ENCODE data around the gene STAG2.
"Not testable (repeated sequence)": the region's sequence is repeated elsewhere in the genome, so short reads cannot be mapped to it uniquely, and the experiment has no call there.

Gene STAG2

GRCh38 chrX:123927845-123928244 is 33.7 kb upstream of the STAG2 start (continued):
- TF ChIP-seq PRDM6 (tag by site-specific recombination; IDR thresholded peaks at IDR 0.05) (no peak), ZNF19 (tag by site-specific recombination; IDR thresholded peaks at IDR 0.05; ENCODE audit: low read depth) (no peak)

GRCh38 chrX:123932055-123932454 is 29.5 kb upstream of the STAG2 start:
- H3K27ac ChIP-seq (ENCODE audit: extremely low read depth, low read depth, low read length); CTCF ChIA-PET: not testable (repeated sequence)
- peak; percentile 62; the same call in 1 of the 2 replicates for TF ChIP-seq TRIM28 (IDR thresholded peaks at IDR 0.05; ENCODE audit: borderline replicate concordance, low read length)
- TF ChIP-seq SETDB1 (IDR thresholded peaks at IDR 0.05; ENCODE audit: insufficient read length, low read length), result peak; percentile 69
- peak; percentile 99 for TF ChIP-seq ZNF585B (tag by site-specific recombination; IDR thresholded peaks at IDR 0.05)

GRCh38 chrX:123943074-123943473 is 18.4 kb upstream of the STAG2 start:
- ChIA-PET CTCF (no interaction called here), POLR2A (no interaction called here)
- no peaks in the 10 kb centered on the region for H3K4me1 ChIP-seq (ENCODE audit: control insufficient read depth, insufficient read depth, low read length)
- H3K9me3 ChIP-seq (ENCODE audit: control insufficient read depth, insufficient read depth, low read depth, low read length), result no peaks in the 10 kb centered on the region
- H3K27ac ChIP-seq (ENCODE audit: extremely low read depth, low read depth, low read length), result no peak overlapping the region
- no peak overlapping the region for H3K4me3 ChIP-seq (ENCODE audit: low read depth, low read length)
- TF ChIP-seq ZNF10 (tag by site-specific recombination; IDR thresholded peaks at IDR 0.05), result peak; percentile 47; the same call in 1 of the 2 replicates
- TF ChIP-seq ZNF473 (tag by site-specific recombination; IDR thresholded peaks at IDR 0.05), result no peak
- 0 out of 2 replicates have a peak, but pooled peaks have one; percentile 21 for TF ChIP-seq ZBTB1 (tag by site-specific recombination; IDR thresholded peaks at IDR 0.05)
- TF ChIP-seq YY2 (tag by site-specific recombination; IDR thresholded peaks at IDR 0.05), result no peak
- TF ChIP-seq PRDM10 (tag by site-specific recombination; IDR thresholded peaks at IDR 0.05), result peak; percentile 22; the same call in 1 of the 2 replicates
- no peak for TF ChIP-seq ZNF266 (tag by site-specific recombination; IDR thresholded peaks at IDR 0.05; ENCODE audit: low read depth)
- no peak for TF ChIP-seq ZNF148 (tag by site-specific recombination; IDR thresholded peaks at IDR 0.05; ENCODE audit: borderline replicate concordance)
- TF ChIP-seq SALL2 (tag by site-specific recombination; IDR thresholded peaks at IDR 0.05; ENCODE audit: borderline replicate concordance), result no peak
- TF ChIP-seq BCL11B (tag by site-specific recombination; IDR thresholded peaks at IDR 0.05; ENCODE audit: low read depth), result no peak
- no peak for TF ChIP-seq KLF1 (tag by site-specific recombination; IDR thresholded peaks at IDR 0.05)
- TF ChIP-seq ZFP3 (tag by site-specific recombination; IDR thresholded peaks at IDR 0.05; ENCODE audit: low read depth), result no peak
- peak; percentile 62 for TF ChIP-seq SCRT2 (tag by site-specific recombination; IDR thresholded peaks at IDR 0.05)
- TF ChIP-seq SCRT1 (tag by site-specific recombination; IDR thresholded peaks at IDR 0.05; ENCODE audit: borderline replicate concordance), result peak; percentile 46; the same call in 1 of the 2 replicates
- no peak for TF ChIP-seq ZNF561 (tag by site-specific recombination; IDR thresholded peaks at IDR 0.05; ENCODE audit: borderline replicate concordance)
- no peak for TF ChIP-seq SP2 (tag by site-specific recombination; IDR thresholded peaks at IDR 0.05)
- TF ChIP-seq BCL11A (tag by site-specific recombination; IDR thresholded peaks at IDR 0.05; ENCODE audit: low read depth), result no peak
- TF ChIP-seq ZNF26 (tag by site-specific recombination; IDR thresholded peaks at IDR 0.05), result no peak
- no peak for TF ChIP-seq ZNF571 (tag by site-specific recombination; IDR thresholded peaks at IDR 0.05)
- no peak for TF ChIP-seq ZSCAN23 (tag by site-specific recombination; IDR thresholded peaks at IDR 0.05)
- no peaks in the 10 kb centered on the region for H3K36me3 ChIP-seq (ENCODE audit: control insufficient read depth in 2 of 2, insufficient read depth in 1 of 2, low read length in 2 of 2)

More at GRCh38 chrX:123932055-123932454, 29.5 kb upstream of the STAG2 start:
- H3K4me1 ChIP-seq (ENCODE audit: control insufficient read depth, insufficient read depth, low read length); H3K9me3 ChIP-seq (ENCODE audit: control insufficient read depth, insufficient read depth, low read depth, low read length); POLR2A ChIA-PET; H3K36me3 ChIP-seq (ENCODE audit: control insufficient read depth in 2 of 2, insufficient read depth in 1 of 2, low read length in 2 of 2); H3K4me3 ChIP-seq (ENCODE audit: low read depth, low read length): not testable (repeated sequence)

Data from HEK293 (cell line).